ENCODE results near the gene TBL3. TPM values are rescaled to one million over a fixed set of nuclear protein-coding genes. Genes with fewer than 3 reads are reported as not detected.

Gene TBL3
- total RNA-seq, 2 experiments from 2014 or later, result 36.5 to 38.0 TPM

- H3K4me1 Mint-ChIP-seq (ENCODE audit: low read depth), result peaks cover 28% of the 10 kb centered on the region
- H3K36me3 Mint-ChIP-seq (ENCODE audit: low read depth), result peaks cover 31% of the 10 kb centered on the region
- H3K27me3 Mint-ChIP-seq (ENCODE audit: low read depth), result no peaks in the 10 kb centered on the region
- H3K9me3 Mint-ChIP-seq, result no peaks in the 10 kb centered on the region
- no peak for DNase-seq
- peak overlapping the region; percentile 91 for H3K4me3 Mint-ChIP-seq
- intact Hi-C loops (cut with micrococcal nuclease), result no loop called here
- H3K27ac Mint-ChIP-seq, result no peak overlapping the region
- CTCF ChIA-PET, result no interaction called here
These were observed 1.8 kb downstream of the TBL3 start for GRCh38 chr16:1973461-1974156.

GRCh38 chr16:1974157-1975070 is 2.6 kb downstream of the TBL3 start:
- CTCF ChIA-PET, result no interaction called here
- intact Hi-C loops (cut with micrococcal nuclease), result no loop called here
- Mint-ChIP-seq H3K4me3 (peak overlapping the region; percentile 38), H3K27me3 (ENCODE audit: low read depth) (no peaks in the 10 kb centered on the region), H3K36me3 (ENCODE audit: low read depth) (peaks cover 33% of the 10 kb centered on the region), H3K4me1 (ENCODE audit: low read depth) (peaks cover 28% of the 10 kb centered on the region), H3K9me3 (no peaks in the 10 kb centered on the region), H3K27ac (no peak overlapping the region)
- no peak for DNase-seq

- Mint-ChIP-seq H3K36me3 (ENCODE audit: low read depth) (peaks cover 34% of the 10 kb centered on the region), H3K9me3 (no peaks in the 10 kb centered on the region), H3K27me3 (ENCODE audit: low read depth) (peaks cover 3% of the 10 kb centered on the region), H3K4me3 (no peak overlapping the region), H3K27ac (no peak overlapping the region), H3K4me1 (ENCODE audit: low read depth) (peaks cover 24% of the 10 kb centered on the region)
- CTCF ChIA-PET, result interaction anchor here (1.0 kb wide), 1 partner anchor 9 kb away, joined by 3 read pairs; no protein-coding TSS in a partner anchor
- DNase-seq, result no peak
- intact Hi-C loops (cut with micrococcal nuclease), result no loop called here
These were observed 3.8 kb downstream of the TBL3 start for GRCh38 chr16:1975432-1976215.

GRCh38 chr16:1976216-1976520 is 4.3 kb downstream of the TBL3 start:
- Mint-ChIP-seq H3K4me3 (no peak overlapping the region), H3K9me3 (no peaks in the 10 kb centered on the region), H3K4me1 (ENCODE audit: low read depth) (peaks cover 19% of the 10 kb centered on the region), H3K36me3 (ENCODE audit: low read depth) (peaks cover 34% of the 10 kb centered on the region), H3K27ac (no peak overlapping the region), H3K27me3 (ENCODE audit: low read depth) (peaks cover 5% of the 10 kb centered on the region)
- DNase-seq, result no peak
- CTCF ChIA-PET, result no interaction called here
- intact Hi-C loops (cut with micrococcal nuclease), result no loop called here

GRCh38 chr16:1976951-1977874 is 5.4 kb downstream of the TBL3 start:
- Mint-ChIP-seq H3K9me3 (no peaks in the 10 kb centered on the region), H3K27ac (no peak overlapping the region), H3K36me3 (ENCODE audit: low read depth) (peaks cover 29% of the 10 kb centered on the region), H3K4me1 (ENCODE audit: low read depth) (peaks cover 10% of the 10 kb centered on the region), H3K4me3 (no peak overlapping the region), H3K27me3 (ENCODE audit: low read depth) (peaks cover 12% of the 10 kb centered on the region)
- intact Hi-C loops (cut with micrococcal nuclease), result no loop called here
- DNase-seq, result no peak
- CTCF ChIA-PET, result interaction anchor here (0.5 kb wide), 1 partner anchor 1626 kb away, joined by 3 read pairs; no protein-coding TSS in a partner anchor

- no peaks in the 10 kb centered on the region for H3K9me3 Mint-ChIP-seq
- H3K27me3 Mint-ChIP-seq (ENCODE audit: low read depth), result peaks cover 18% of the 10 kb centered on the region
- CTCF ChIA-PET, result no interaction called here
- H3K4me3 Mint-ChIP-seq, result no peak overlapping the region
- DNase-seq, result no peak
- peaks cover 29% of the 10 kb centered on the region for H3K36me3 Mint-ChIP-seq (ENCODE audit: low read depth)
- H3K27ac Mint-ChIP-seq, result no peak overlapping the region
- intact Hi-C loops (cut with micrococcal nuclease), result no loop called here
- peaks cover 7% of the 10 kb centered on the region for H3K4me1 Mint-ChIP-seq (ENCODE audit: low read depth)
These were observed 6.0 kb downstream of the TBL3 start for GRCh38 chr16:1977875-1978268.

- Mint-ChIP-seq H3K4me3 (no peak overlapping the region), H3K9me3 (no peaks in the 10 kb centered on the region), H3K4me1 (ENCODE audit: low read depth) (peaks cover 2% of the 10 kb centered on the region), H3K27ac (no peak overlapping the region), H3K36me3 (ENCODE audit: low read depth) (peaks cover 29% of the 10 kb centered on the region), H3K27me3 (ENCODE audit: low read depth) (peaks cover 22% of the 10 kb centered on the region)
- intact Hi-C loops (cut with micrococcal nuclease), result no loop called here
- no peak for DNase-seq
- CTCF ChIA-PET, result no interaction called here
These were observed 6.7 kb downstream of the TBL3 start for GRCh38 chr16:1978476-1979120.

- H3K27ac Mint-ChIP-seq, result no peak overlapping the region
- DNase-seq, result no peak
- peaks cover 24% of the 10 kb centered on the region for H3K36me3 Mint-ChIP-seq (ENCODE audit: low read depth)
- CTCF ChIA-PET, result no interaction called here
- H3K27me3 Mint-ChIP-seq (ENCODE audit: low read depth), result peaks cover 22% of the 10 kb centered on the region
- H3K9me3 Mint-ChIP-seq, result no peaks in the 10 kb centered on the region
- H3K4me3 Mint-ChIP-seq, result no peak overlapping the region
- intact Hi-C loops (cut with micrococcal nuclease), result no loop called here
- H3K4me1 Mint-ChIP-seq (ENCODE audit: low read depth), result peaks cover 2% of the 10 kb centered on the region
These were observed 7.6 kb downstream of the TBL3 start for GRCh38 chr16:1979271-1980029.

GRCh38 chr16:1980030-1980769 is 8.3 kb downstream of the TBL3 start:
- CTCF ChIA-PET, result no interaction called here
- Mint-ChIP-seq H3K4me3 (no peak overlapping the region), H3K27ac (no peak overlapping the region), H3K9me3 (no peaks in the 10 kb centered on the region), H3K4me1 (ENCODE audit: low read depth) (peaks cover 9% of the 10 kb centered on the region), H3K36me3 (ENCODE audit: low read depth) (peaks cover 18% of the 10 kb centered on the region), H3K27me3 (ENCODE audit: low read depth) (peaks cover 22% of the 10 kb centered on the region)
- intact Hi-C loops (cut with micrococcal nuclease), result no loop called here
- DNase-seq, result no peak

GRCh38 chr16:1980770-1981087 is 8.9 kb downstream of the TBL3 start:
- Mint-ChIP-seq H3K4me3 (no peak overlapping the region), H3K27me3 (ENCODE audit: low read depth) (peaks cover 22% of the 10 kb centered on the region), H3K4me1 (ENCODE audit: low read depth) (peaks cover 10% of the 10 kb centered on the region), H3K36me3 (ENCODE audit: low read depth) (peaks cover 16% of the 10 kb centered on the region), H3K27ac (no peak overlapping the region), H3K9me3 (no peaks in the 10 kb centered on the region)
- intact Hi-C loops (cut with micrococcal nuclease), result no loop called here
- no peak for DNase-seq
- CTCF ChIA-PET, result no interaction called here
